Embryonic facial prominence (tissue), 1 donor: ENCODE data around the gene PPARD.

Source experiments
- DNase-seq: peaks from one replicate; pipeline ENCODE4 v3.0.0-alpha.2; 2016; ENCODE audit errors: extremely low spot score

PPARD gene

GRCh38 chr6:35354361-35355135 is 12.2 kb downstream of the PPARD start:
- no peak for DNase-seq

DNA sequence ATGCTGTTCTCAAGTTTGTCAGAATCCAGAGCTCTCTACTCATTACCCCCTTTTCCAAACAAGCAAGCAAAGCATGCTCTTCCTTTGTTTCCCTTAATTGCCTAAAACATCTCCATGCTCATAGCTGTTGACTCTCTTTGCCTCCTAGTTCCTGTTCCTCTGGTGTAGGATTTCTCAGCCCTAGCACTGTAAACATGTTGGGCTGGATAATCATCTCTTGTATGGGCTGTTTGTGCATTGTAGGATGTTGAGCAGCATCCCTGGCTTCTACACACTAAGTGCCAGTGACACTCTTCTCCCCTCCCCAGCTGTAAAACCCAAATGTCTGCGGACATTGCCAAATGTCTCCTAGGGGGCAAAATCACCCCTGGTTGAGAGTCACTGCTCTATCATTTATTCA is 14.0 kb downstream of the PPARD start:
- DNase-seq: no peak

DNA sequence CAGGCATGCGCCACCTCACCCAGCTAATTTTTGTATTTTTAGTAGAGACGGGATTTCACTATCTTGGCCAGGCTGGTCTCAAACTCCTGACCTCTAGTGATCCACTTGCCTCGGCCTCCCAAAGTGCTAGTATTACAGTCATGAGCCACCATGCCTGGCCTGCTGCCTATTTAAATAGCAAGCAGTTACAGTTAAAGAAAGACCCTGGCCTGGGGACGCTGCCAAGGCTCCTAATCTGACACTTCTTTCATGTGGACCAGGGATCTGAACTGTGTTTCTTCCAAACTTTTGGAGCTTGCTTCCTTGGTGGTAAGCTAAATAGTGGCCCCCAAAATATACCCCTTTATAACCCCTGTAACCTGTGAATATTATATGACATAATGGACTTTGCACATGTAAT is 15.3 kb downstream of the PPARD start:
- no peak for DNase-seq

GRCh38 chr6:35358086-35358485 is 15.7 kb downstream of the PPARD start:
- DNase-seq: no peak

DNA sequence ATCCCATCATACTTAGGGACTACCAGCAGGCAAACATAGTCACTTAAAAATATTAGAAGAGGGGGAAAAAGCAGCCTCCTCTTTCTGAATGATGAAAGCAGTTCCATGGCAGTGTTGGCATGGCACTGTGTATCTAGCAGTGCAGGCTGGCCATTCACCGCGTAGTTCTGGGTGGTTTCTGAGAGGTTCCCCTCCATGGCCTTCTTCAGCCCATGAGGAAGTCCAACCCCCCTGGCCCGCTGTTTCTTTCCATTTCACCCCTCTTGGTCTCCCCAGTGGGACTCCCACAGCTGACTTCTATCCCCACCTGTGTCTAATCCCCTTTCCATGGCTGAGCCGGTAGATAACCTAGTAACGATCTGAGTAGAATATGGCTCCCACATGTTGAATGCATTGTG is 17.0 kb downstream of the PPARD start:
- no peak for DNase-seq

DNA sequence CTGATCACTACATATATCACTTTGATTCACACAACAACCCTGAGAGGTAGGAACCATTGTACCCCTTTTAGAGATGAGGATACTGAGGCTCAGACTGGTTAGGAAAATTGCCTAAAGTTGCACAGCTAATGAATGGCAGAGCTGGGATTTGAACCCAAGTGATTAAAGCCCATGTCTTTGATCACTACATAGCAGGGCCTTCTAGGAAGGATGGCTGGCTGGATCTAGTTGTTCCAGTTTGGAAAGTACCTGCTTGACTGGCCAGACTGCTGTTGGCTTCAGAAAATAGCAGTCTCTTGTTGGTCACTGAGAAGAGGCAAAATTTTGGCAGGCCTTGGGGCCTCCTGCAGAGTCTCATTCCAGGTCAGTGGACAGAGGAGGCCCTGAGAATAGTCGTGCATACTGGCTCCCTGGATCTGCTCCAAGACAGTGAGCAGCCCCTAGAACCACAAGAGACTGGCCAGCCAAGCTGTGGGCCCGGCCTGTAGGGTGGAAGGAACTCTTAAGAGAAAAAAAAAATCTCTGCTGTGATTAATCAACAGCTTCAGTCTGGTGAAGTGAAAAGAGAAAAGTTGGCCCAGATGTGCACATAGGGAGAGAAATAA is 17.5 kb downstream of the PPARD start:
- DNase-seq: no peak

GRCh38 chr6:35360349-35361138 is 18.2 kb downstream of the PPARD start:
- no peak for DNase-seq

DNA sequence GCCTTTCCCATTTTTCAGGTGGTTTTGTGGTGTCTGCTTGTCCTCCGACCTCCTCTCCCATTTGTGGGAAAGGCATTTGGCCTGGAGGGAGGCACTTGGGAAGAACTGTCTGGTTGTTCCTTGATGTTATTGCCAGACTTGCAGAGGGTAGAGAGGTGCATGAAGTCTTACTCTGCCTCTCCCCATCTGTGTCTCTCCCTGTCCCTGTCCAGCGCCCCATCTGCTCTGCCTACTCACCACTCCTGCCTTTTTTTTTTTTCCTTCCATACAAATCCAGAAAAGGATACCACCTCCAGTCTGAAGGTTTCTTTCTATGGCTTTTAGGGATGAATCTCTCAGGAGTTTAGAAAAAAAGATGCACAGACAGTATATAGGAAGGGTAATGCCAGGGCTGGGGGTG is 19.8 kb downstream of the PPARD start:
- DNase-seq: no peak

DNA sequence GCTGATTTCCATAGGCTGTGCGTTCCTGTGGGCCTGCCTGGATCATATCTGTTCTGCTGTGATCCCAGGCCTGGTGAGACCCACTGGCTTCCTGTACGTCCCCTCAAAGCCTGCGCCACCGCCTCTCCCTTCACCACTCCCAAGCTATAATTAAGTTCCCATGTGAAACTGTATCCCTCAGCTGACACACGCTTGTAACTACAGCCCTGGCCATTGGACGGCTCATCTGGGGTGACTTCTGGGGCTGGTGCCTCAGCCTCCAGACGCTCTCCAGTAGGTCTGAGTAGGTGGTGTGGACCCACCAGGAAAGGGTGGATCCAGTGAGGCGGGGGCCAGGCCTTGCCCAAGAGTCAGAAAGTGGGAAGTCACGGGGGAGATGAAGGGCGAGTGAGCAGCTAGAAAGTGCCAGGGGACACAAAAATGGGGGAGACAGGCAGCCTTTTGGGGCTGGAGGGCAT is 21.0 kb downstream of the PPARD start:
- no peak for DNase-seq

GRCh38 chr6:35365594-35366203 is 23.3 kb downstream of the PPARD start:
- DNase-seq: no peak

DNA sequence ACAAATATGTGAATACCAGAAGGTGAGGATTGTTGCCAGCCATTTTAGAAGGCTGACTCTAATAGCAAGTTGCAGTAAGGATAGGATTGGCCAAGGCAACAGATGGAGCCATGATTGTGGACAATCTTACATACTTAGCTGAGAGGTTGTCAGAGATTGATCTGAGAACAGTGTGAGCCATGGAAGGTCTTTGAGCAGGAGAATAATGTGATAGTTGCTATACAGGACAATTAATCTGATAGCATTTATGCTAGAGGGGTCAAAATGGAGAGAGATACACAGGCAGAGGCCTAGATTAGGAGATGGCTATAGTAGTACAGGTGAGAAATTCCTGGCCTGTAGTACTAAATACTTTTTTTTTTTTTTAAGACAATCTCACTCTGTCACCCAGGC is 23.8 kb downstream of the PPARD start:
- DNase-seq: no peak

DNA sequence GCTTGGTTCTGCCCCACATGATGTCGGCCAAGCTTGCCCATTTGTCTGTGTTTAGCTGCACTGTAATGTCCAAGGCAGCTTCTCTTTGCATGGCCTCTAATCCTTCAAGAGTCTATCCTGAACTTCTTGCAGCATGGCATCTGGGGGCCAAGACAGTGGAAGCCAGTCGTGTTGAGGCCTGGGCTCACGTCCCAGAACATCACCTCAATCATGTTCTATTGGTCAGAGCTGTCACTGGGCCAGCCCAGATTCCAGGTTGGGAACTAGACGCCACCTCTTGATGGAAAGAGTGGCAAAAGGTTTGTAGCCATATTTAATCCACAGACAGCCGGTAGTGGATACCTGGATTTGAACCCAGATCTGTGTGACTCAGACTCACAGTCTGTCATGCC is 25.3 kb downstream of the PPARD start:
- DNase-seq: no peak

- DNase-seq: no peak
These were observed 25.9 kb downstream of the PPARD start for GRCh38 chr6:35368038-35368887.

GRCh38 chr6:35370124-35370741 is 27.9 kb downstream of the PPARD start:
- DNase-seq: no peak

- DNase-seq: no peak
These were observed 28.6 kb downstream of the PPARD start for GRCh38 chr6:35370785-35371493.

- no peak for DNase-seq
These were observed 29.3 kb downstream of the PPARD start for GRCh38 chr6:35371494-35372262.

- no peak for DNase-seq
These were observed 30.3 kb downstream of the PPARD start for GRCh38 chr6:35372633-35373032.

GRCh38 chr6:35376281-35376680 is 33.9 kb downstream of the PPARD start:
- DNase-seq: no peak

DNA sequence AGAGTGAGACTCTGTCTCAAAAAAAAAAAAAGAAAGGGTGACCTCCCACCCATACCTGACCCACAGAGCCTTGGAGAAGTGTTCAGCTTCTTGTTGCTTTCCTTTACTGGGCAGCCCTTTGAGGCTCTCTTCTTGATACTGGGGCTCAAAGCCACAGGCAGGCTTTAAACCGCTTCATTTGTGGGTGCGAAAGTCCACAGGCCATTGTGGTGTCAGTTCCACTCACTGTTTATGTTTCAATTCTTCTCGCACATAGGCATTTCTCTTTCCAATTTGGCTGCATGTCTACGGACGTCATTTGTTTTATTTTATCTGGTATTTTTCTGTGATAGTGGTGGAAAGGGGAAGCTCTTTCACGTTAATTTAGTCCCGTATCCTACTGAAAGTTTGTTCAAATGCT is 34.6 kb downstream of the PPARD start:
- DNase-seq: no peak

DNA sequence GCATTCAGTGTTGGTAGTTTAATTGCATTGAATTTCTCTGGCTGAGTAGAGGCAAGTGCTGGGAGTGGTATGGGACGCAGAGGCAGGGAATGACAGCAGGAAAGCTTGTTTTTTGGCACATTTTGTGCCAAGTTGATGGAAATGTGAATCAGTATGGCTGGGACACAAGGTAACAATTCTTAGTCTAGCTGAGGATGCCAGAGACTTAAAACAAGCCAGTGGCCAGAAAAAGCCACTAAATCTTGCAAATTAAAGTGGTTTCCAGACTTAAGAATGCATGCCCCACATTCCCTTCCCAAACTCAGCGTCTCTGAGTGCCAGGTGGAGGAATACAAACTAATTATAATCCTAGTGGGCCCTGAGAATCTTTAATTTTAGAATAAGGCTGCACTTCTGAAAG is 35.9 kb downstream of the PPARD start:
- DNase-seq: no peak
